NCI-H774 (cell line): ENCODE results near the gene MBD5.
"Not testable (repeated sequence)": the region's sequence is repeated elsewhere in the genome, so short reads cannot be mapped to it uniquely, and the experiment has no call there.

Experiments
- DNase-seq: peaks from one replicate; lab custom pipeline; 2025; lab: John Stamatoyannopoulos, UW

The MBD5 gene

GRCh38 chr2:148523315-148523714 lies 502.4 kb downstream of the MBD5 start:
- no peak for DNase-seq

GRCh38 chr2:148524519-148524919 lies 503.6 kb downstream of the MBD5 start:
- no peak for DNase-seq

- DNase-seq, result no peak
Observed at GRCh38 chr2:148525130-148525529, 504.2 kb downstream of the MBD5 start.

- DNase-seq, result no peak
Observed at GRCh38 chr2:148526509-148527346, 505.8 kb downstream of the MBD5 start.

- no peak for DNase-seq
Observed at GRCh38 chr2:148527488-148528340, 506.8 kb downstream of the MBD5 start.

- DNase-seq, result no peak
Observed at GRCh38 chr2:148528356-148529064, 507.6 kb downstream of the MBD5 start.

- no peak for DNase-seq
Observed at GRCh38 chr2:148529745-148530144, 508.9 kb downstream of the MBD5 start.

- no peak for DNase-seq
Observed at GRCh38 chr2:148530350-148530749, 509.5 kb downstream of the MBD5 start.

GRCh38 chr2:148531235-148531634 lies 510.3 kb downstream of the MBD5 start:
- no peak for DNase-seq

GRCh38 chr2:148531669-148532428 lies 511.0 kb downstream of the MBD5 start:
- no peak for DNase-seq

- DNase-seq, result no peak
Observed at GRCh38 chr2:148533004-148533403, 512.1 kb downstream of the MBD5 start.

GRCh38 chr2:148533685-148534084 lies 512.8 kb downstream of the MBD5 start:
- no peak for DNase-seq

GRCh38 chr2:148534416-148535204 lies 513.7 kb downstream of the MBD5 start:
- DNase-seq, result no peak

- no peak for DNase-seq
Observed at GRCh38 chr2:148538375-148538774, 517.5 kb downstream of the MBD5 start.

GRCh38 chr2:148540022-148540421 lies 519.1 kb downstream of the MBD5 start:
- DNase-seq, result no peak

GRCh38 chr2:148541792-148542191 lies 520.9 kb downstream of the MBD5 start:
- DNase-seq, result no peak

- DNase-seq, result no peak
Observed at GRCh38 chr2:148542614-148543013, 521.7 kb downstream of the MBD5 start.

GRCh38 chr2:148543088-148543540 lies 522.2 kb downstream of the MBD5 start:
- DNase-seq, result not testable (repeated sequence)

GRCh38 chr2:148545390-148546256 lies 524.7 kb downstream of the MBD5 start:
- no peak for DNase-seq

GRCh38 chr2:148546270-148546669 lies 525.4 kb downstream of the MBD5 start:
- no peak for DNase-seq
